ENCODE data around the gene RNF212. TPM values are rescaled to one million over a fixed set of nuclear protein-coding genes. Genes with fewer than 3 reads are reported as not detected.
"Not testable (repeated sequence)": the region's sequence is repeated elsewhere in the genome, so short reads cannot be mapped to it uniquely, and the experiment has no call there.

Gene RNF212
- total RNA-seq, 6 experiments from 2014 or later = not detected

- Mint-ChIP-seq H3K4me1 (ENCODE audit: low read depth) (peaks cover 5% of the 10 kb centered on the region; the same call in 1 of the 2 replicates), H3K36me3 (ENCODE audit: low read depth) (no peaks in the 10 kb centered on the region; the same call in 1 of the 2 replicates), H3K27me3 (ENCODE audit: insufficient read depth) (peaks cover 67% of the 10 kb centered on the region), H3K9me3 (peaks cover 4% of the 10 kb centered on the region), H3K27ac (no peak overlapping the region), H3K4me3 (no peak overlapping the region)
- no peak for DNase-seq
- no peak for TF ChIP-seq CTCF (IDR thresholded peaks at IDR 0.05)
These were observed 54.2 kb downstream of the RNF212 start for GRCh38 chr4:1058997-1059665.

- no peak for DNase-seq
- TF ChIP-seq CTCF (IDR thresholded peaks at IDR 0.05) = no peak
- Mint-ChIP-seq H3K27me3 (ENCODE audit: insufficient read depth) (peaks cover 68% of the 10 kb centered on the region), H3K27ac (no peak overlapping the region), H3K4me1 (ENCODE audit: low read depth) (peaks cover 7% of the 10 kb centered on the region), H3K36me3 (ENCODE audit: low read depth) (no peaks in the 10 kb centered on the region; the same call in 1 of the 2 replicates), H3K9me3 (peaks cover 4% of the 10 kb centered on the region), H3K4me3 (no peak overlapping the region)
These were observed 55.0 kb downstream of the RNF212 start for GRCh38 chr4:1058198-1058996.

GRCh38 chr4:1057403-1057745 lies 56.0 kb downstream of the RNF212 start:
- DNase-seq = no peak
- Mint-ChIP-seq H3K9me3 (no peaks in the 10 kb centered on the region), H3K27ac (no peak overlapping the region), H3K4me1 (ENCODE audit: low read depth) (peaks cover 17% of the 10 kb centered on the region), H3K36me3 (ENCODE audit: low read depth) (no peaks in the 10 kb centered on the region), H3K27me3 (ENCODE audit: insufficient read depth) (peaks cover 71% of the 10 kb centered on the region), H3K4me3 (no peak overlapping the region)
- no peak for TF ChIP-seq CTCF (IDR thresholded peaks at IDR 0.05)

- peaks cover 70% of the 10 kb centered on the region for H3K27me3 Mint-ChIP-seq (ENCODE audit: insufficient read depth)
- H3K9me3 Mint-ChIP-seq = no peaks in the 10 kb centered on the region
- DNase-seq = no peak
- no peaks in the 10 kb centered on the region for H3K36me3 Mint-ChIP-seq (ENCODE audit: low read depth)
- H3K4me3 Mint-ChIP-seq = no peak overlapping the region
- H3K27ac Mint-ChIP-seq = no peak overlapping the region
- no peak for TF ChIP-seq CTCF (IDR thresholded peaks at IDR 0.05)
- H3K4me1 Mint-ChIP-seq (ENCODE audit: low read depth) = peaks cover 18% of the 10 kb centered on the region
These were observed 56.5 kb downstream of the RNF212 start for GRCh38 chr4:1056671-1057402.

- no peak for TF ChIP-seq CTCF (IDR thresholded peaks at IDR 0.05)
- Mint-ChIP-seq H3K9me3 (no peaks in the 10 kb centered on the region), H3K4me3 (no peak overlapping the region), H3K27me3 (ENCODE audit: insufficient read depth) (peaks cover 66% of the 10 kb centered on the region), H3K27ac (no peak overlapping the region), H3K4me1 (ENCODE audit: low read depth) (peaks cover 18% of the 10 kb centered on the region), H3K36me3 (ENCODE audit: low read depth) (no peaks in the 10 kb centered on the region)
- DNase-seq = no peak
These were observed 57.4 kb downstream of the RNF212 start for GRCh38 chr4:1055721-1056590.

- not testable (repeated sequence) for DNase-seq; H3K36me3 Mint-ChIP-seq (ENCODE audit: low read depth); H3K27ac Mint-ChIP-seq; H3K9me3 Mint-ChIP-seq; H3K4me3 Mint-ChIP-seq
- peaks cover 63% of the 10 kb centered on the region for H3K27me3 Mint-ChIP-seq (ENCODE audit: insufficient read depth)
- peaks cover 18% of the 10 kb centered on the region for H3K4me1 Mint-ChIP-seq (ENCODE audit: low read depth)
These were observed 58.1 kb downstream of the RNF212 start for GRCh38 chr4:1055243-1055701.

GRCh38 chr4:1054696-1055242 lies 58.6 kb downstream of the RNF212 start:
- H3K36me3 Mint-ChIP-seq (ENCODE audit: low read depth); H3K9me3 Mint-ChIP-seq; DNase-seq; H3K27ac Mint-ChIP-seq; H3K4me3 Mint-ChIP-seq: not testable (repeated sequence)
- peaks cover 64% of the 10 kb centered on the region for H3K27me3 Mint-ChIP-seq (ENCODE audit: insufficient read depth)
- H3K4me1 Mint-ChIP-seq (ENCODE audit: low read depth) = peaks cover 18% of the 10 kb centered on the region

All from HFFc6 (cell line).